Glomerular endothelial cell (primary cell): ENCODE measurements around the gene JHY. TPM values are rescaled to one million over a fixed set of nuclear protein-coding genes. Genes with fewer than 3 reads are reported as not detected.

Experiments used
- DNase-seq: peaks from one replicate; pipeline ENCODE4 v3.0.0-alpha.2; 2011; ENCODE audit warnings: low read depth, low spot score; ENCODE audit errors: extremely low read depth
- total RNA-seq: library from RNA; depleted of rRNA; stranded (reverse); fragments of >200 nt; gene quantifications from 2 replicates; pipeline ENCODE4 v1.2.3, GENCODE V29; 2015

The JHY gene
- total RNA-seq, 1 donor from 2014 or later: 4.4 TPM

DNA sequence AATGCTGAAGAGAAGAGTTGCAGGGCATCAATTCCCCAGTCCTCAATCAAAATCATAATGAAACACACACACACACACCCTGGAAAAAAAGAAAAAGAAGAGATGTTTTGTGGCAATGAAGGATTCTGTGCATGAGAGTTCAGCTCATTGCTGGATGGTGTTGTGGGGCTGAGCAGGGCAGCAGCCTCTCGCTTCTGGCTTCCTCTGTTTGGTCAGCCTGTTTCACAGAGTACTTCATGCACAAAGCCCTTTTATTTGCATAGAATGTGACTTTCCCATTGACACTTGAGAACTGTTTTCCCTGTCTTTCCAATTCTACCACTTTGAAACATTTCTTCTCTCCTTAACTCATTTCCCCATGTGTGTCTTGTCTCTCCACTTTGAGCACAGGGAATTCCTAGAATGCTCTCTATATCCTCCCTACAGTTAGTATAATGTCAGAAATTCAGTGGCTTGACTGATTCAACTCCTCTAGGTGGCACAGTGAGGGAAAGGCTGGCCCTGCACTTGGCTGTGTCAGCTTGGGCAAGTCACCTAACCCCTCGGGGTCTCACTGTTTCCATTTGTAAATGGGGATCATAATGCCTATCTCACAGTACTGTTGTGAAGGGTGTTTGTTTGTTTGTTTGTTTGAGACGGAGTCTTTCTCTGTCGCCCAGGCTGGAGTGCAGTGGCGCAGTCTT, 124.4 kb downstream of the JHY start:
- DNase-seq: no peak

Other genes with a start within 250 kb of the JHY start
- 27.7 and 49.8 TPM in 2 replicates for gene UBASH3B, start 227.0 kb upstream of the JHY start, total RNA-seq
- not detected in 2 replicates for gene CRTAM, start 44.3 kb upstream of the JHY start, total RNA-seq
- gene BSX, start 99.1 kb downstream of the JHY start, total RNA-seq: not detected in 2 replicates
- gene HSPA8, start 179.4 kb downstream of the JHY start, total RNA-seq: 1,578 and 1,857 TPM in 2 replicates